ENCODE results near the gene NGEF. TPM values are rescaled to one million over a fixed set of nuclear protein-coding genes. Genes with fewer than 3 reads are reported as not detected.
"Not testable (repeated sequence)": the region's sequence is repeated elsewhere in the genome, so short reads cannot be mapped to it uniquely, and the experiment has no call there.

Gene NGEF
- total RNA-seq, 2 experiments from 2014 or later: not detected

GRCh38 chr2:232927032-232927792 lies 85.8 kb downstream of the NGEF start:
- no peak overlapping the region for H3K27ac Mint-ChIP-seq
- peaks cover 72% of the 10 kb centered on the region for H3K27me3 Mint-ChIP-seq
- no peaks in the 10 kb centered on the region for H3K9me3 Mint-ChIP-seq
- peak overlapping the region; percentile 44 for H3K4me3 Mint-ChIP-seq
- no peaks in the 10 kb centered on the region for H3K36me3 Mint-ChIP-seq
- no peak for DNase-seq
- POLR2A ChIA-PET: no interaction called here
- H3K4me1 Mint-ChIP-seq: no peaks in the 10 kb centered on the region
- ATAC-seq (ENCODE audit: low read depth): no peak

- Mint-ChIP-seq H3K27me3 (peaks cover 69% of the 10 kb centered on the region), H3K4me3 (peak overlapping the region; percentile 44), H3K9me3 (no peaks in the 10 kb centered on the region), H3K27ac (no peak overlapping the region), H3K4me1 (no peaks in the 10 kb centered on the region), H3K36me3 (no peaks in the 10 kb centered on the region)
- ATAC-seq (ENCODE audit: low read depth) (no peak), DNase-seq (no peak)
- POLR2A ChIA-PET: no interaction called here
Measured at GRCh38 chr2:232926431-232926939, 86.6 kb downstream of the NGEF start.

DNA sequence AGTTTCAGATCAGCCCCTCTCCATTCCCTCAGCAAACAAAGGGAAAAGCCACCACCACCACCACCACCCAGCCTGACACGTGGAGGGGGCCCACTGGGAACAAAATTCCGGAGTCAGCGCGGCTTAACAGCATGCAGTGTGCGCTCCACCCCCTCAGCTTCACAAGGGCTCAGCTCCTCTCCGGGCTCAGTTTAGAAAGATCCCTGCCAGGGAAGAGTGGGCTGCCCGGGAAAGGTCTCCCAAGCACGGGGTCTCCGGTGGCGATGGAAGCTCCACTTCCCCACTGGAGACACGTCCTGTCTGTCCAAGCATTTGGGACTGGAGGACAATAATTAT lies 87.3 kb downstream of the NGEF start:
- peaks cover 62% of the 10 kb centered on the region for H3K27me3 Mint-ChIP-seq
- ATAC-seq (ENCODE audit: low read depth) (no peak), DNase-seq (no peak)
- no peak overlapping the region for H3K4me3 Mint-ChIP-seq
- H3K9me3 Mint-ChIP-seq: no peaks in the 10 kb centered on the region
- H3K4me1 Mint-ChIP-seq: no peaks in the 10 kb centered on the region
- H3K36me3 Mint-ChIP-seq: no peaks in the 10 kb centered on the region
- POLR2A ChIA-PET: no interaction called here
- H3K27ac Mint-ChIP-seq: no peak overlapping the region

DNA sequence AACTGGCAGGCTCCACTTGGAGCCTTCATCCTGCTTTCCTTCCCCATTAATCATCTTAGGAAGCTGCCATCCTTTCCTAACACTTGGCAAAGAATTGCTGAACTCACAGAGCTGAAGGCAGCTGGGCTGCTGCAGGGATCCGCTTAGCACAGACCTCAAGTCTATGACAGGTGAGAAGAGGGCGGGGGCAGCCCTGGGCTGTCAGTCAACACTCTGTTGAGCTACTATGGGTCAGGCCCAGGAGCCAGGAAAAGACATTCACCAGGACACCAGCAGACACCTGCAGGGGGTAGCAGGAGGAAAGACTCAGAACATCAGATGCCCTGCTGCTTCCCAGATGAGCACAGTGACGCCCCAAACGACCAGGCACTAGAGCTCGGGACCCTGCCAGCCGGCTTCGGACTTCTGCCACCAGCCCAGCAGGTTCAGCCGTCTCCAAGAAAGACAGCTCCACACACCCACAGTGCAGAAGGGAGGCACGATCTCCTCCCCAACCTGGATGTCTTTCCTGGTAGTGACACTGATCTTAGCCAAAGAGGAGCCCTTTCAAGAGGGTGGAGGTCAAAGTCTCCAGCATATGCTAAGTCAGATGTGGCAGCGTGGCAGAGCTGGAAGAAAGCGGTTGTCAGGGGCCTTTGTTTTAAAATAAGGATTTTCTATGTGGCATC lies 87.8 kb downstream of the NGEF start:
- peaks cover 60% of the 10 kb centered on the region for H3K27me3 Mint-ChIP-seq
- POLR2A ChIA-PET: no interaction called here

GRCh38 chr2:232924433-232924832 lies 88.6 kb downstream of the NGEF start:
- POLR2A ChIA-PET: no interaction called here
- Mint-ChIP-seq H3K9me3 (no peaks in the 10 kb centered on the region), H3K4me1 (no peaks in the 10 kb centered on the region), H3K4me3 (no peak overlapping the region), H3K36me3 (no peaks in the 10 kb centered on the region), H3K27ac (no peak overlapping the region), H3K27me3 (peaks cover 54% of the 10 kb centered on the region)
- ATAC-seq (ENCODE audit: low read depth): no peak
- no peak for DNase-seq

More for the DNA sequence above, 87.8 kb downstream of the NGEF start:
- no peaks in the 10 kb centered on the region for H3K9me3 Mint-ChIP-seq
- no peak overlapping the region for H3K4me3 Mint-ChIP-seq
- no peak for ATAC-seq (ENCODE audit: low read depth)
- H3K4me1 Mint-ChIP-seq: no peaks in the 10 kb centered on the region
- no peak for DNase-seq
- no peaks in the 10 kb centered on the region for H3K36me3 Mint-ChIP-seq
- H3K27ac Mint-ChIP-seq: no peak overlapping the region

GRCh38 chr2:232920760-232921159 lies 92.3 kb downstream of the NGEF start:
- Mint-ChIP-seq H3K4me1 (no peaks in the 10 kb centered on the region), H3K27ac (no peak overlapping the region), H3K27me3 (peaks cover 43% of the 10 kb centered on the region), H3K4me3 (no peak overlapping the region), H3K36me3 (no peaks in the 10 kb centered on the region), H3K9me3 (no peaks in the 10 kb centered on the region)
- DNase-seq: no peak
- ATAC-seq (ENCODE audit: low read depth): no peak
- POLR2A ChIA-PET: no interaction called here

GRCh38 chr2:232920055-232920454 lies 93.0 kb downstream of the NGEF start:
- DNase-seq (no peak), ATAC-seq (ENCODE audit: low read depth) (no peak)
- POLR2A ChIA-PET: no interaction called here
- Mint-ChIP-seq H3K4me1 (no peaks in the 10 kb centered on the region), H3K9me3 (no peaks in the 10 kb centered on the region), H3K4me3 (no peak overlapping the region), H3K36me3 (no peaks in the 10 kb centered on the region), H3K27me3 (peaks cover 42% of the 10 kb centered on the region), H3K27ac (no peak overlapping the region)

DNA sequence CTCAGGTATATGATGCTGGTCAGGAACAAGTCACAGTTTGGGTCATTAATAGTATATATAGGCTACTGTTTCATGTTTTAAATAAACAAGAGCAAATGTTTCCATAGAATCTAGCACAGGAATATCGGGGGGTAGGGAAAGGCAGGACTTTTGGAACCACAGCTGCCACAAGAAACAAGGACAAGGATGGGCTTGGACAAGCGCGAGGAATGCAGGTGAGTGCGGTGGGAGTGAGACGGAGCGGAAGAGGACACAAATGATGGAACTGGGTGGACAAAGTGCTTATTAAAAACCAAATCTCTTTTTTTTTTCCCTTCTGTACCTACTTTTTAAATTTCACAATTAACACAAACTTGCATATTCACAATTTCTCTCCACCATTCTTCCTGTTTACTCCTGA lies 93.9 kb downstream of the NGEF start:
- DNase-seq: no peak
- Mint-ChIP-seq H3K9me3 (no peaks in the 10 kb centered on the region), H3K27ac (no peak overlapping the region), H3K27me3 (peaks cover 35% of the 10 kb centered on the region), H3K36me3 (no peaks in the 10 kb centered on the region), H3K4me3 (no peak overlapping the region), H3K4me1 (no peaks in the 10 kb centered on the region)
- no peak for ATAC-seq (ENCODE audit: low read depth)
- POLR2A ChIA-PET: no interaction called here

GRCh38 chr2:232913903-232914302 lies 99.2 kb downstream of the NGEF start:
- Mint-ChIP-seq H3K27ac (no peak overlapping the region), H3K27me3 (peaks cover 50% of the 10 kb centered on the region), H3K4me1 (no peaks in the 10 kb centered on the region), H3K4me3 (no peak overlapping the region), H3K9me3 (peaks cover 10% of the 10 kb centered on the region), H3K36me3 (no peaks in the 10 kb centered on the region)
- POLR2A ChIA-PET: no interaction called here
- DNase-seq: no peak
- ATAC-seq (ENCODE audit: low read depth): no peak

GRCh38 chr2:232911712-232912277 lies 101.3 kb downstream of the NGEF start:
- POLR2A ChIA-PET: no interaction called here
- H3K36me3 Mint-ChIP-seq: no peaks in the 10 kb centered on the region
- no peak overlapping the region for H3K4me3 Mint-ChIP-seq
- H3K27ac Mint-ChIP-seq: no peak overlapping the region
- DNase-seq: no peak
- H3K4me1 Mint-ChIP-seq: no peaks in the 10 kb centered on the region
- no peak for ATAC-seq (ENCODE audit: low read depth)
- peaks cover 50% of the 10 kb centered on the region for H3K27me3 Mint-ChIP-seq
- H3K9me3 Mint-ChIP-seq: peaks cover 10% of the 10 kb centered on the region

GRCh38 chr2:232910376-232910775 lies 102.7 kb downstream of the NGEF start:
- peaks cover 40% of the 10 kb centered on the region for H3K27me3 Mint-ChIP-seq
- no peak for DNase-seq
- POLR2A ChIA-PET: no interaction called here
- H3K4me3 Mint-ChIP-seq: no peak overlapping the region
- peaks cover 10% of the 10 kb centered on the region for H3K9me3 Mint-ChIP-seq
- no peak for ATAC-seq (ENCODE audit: low read depth)
- no peak overlapping the region for H3K27ac Mint-ChIP-seq
- no peaks in the 10 kb centered on the region for H3K36me3 Mint-ChIP-seq
- no peaks in the 10 kb centered on the region for H3K4me1 Mint-ChIP-seq

GRCh38 chr2:232908695-232909094 lies 104.4 kb downstream of the NGEF start:
- Mint-ChIP-seq H3K27me3 (peaks cover 34% of the 10 kb centered on the region), H3K9me3 (peaks cover 10% of the 10 kb centered on the region), H3K4me3 (no peak overlapping the region), H3K4me1 (no peaks in the 10 kb centered on the region), H3K27ac (no peak overlapping the region), H3K36me3 (no peaks in the 10 kb centered on the region)
- DNase-seq: no peak
- POLR2A ChIA-PET: no interaction called here
- ATAC-seq (ENCODE audit: low read depth): no peak

GRCh38 chr2:232907718-232908085 lies 105.4 kb downstream of the NGEF start:
- POLR2A ChIA-PET; H3K4me1 Mint-ChIP-seq; H3K4me3 Mint-ChIP-seq; ATAC-seq (ENCODE audit: low read depth); DNase-seq; H3K27ac Mint-ChIP-seq; H3K36me3 Mint-ChIP-seq: not testable (repeated sequence)
- Mint-ChIP-seq H3K9me3 (peaks cover 10% of the 10 kb centered on the region), H3K27me3 (peaks cover 29% of the 10 kb centered on the region)

Measured in activated naive CD8-positive, alpha-beta T cell treated with anti-CD3 and anti-CD28 coated beads, Interleukin-2, amount 10 ng/mL, durations not matched to agents 7 days and 5 days (primary cell).